COLO829 (cell line): ENCODE data around the gene LARP4B.
"Not testable (repeated sequence)": the region's sequence is repeated elsewhere in the genome, so short reads cannot be mapped to it uniquely, and the experiment has no call there.

Experiments
- DNase-seq: peaks from one replicate; pipeline ENCODE4 v3.0.0; 2012; ENCODE audit warnings: low spot score

Gene LARP4B

DNA sequence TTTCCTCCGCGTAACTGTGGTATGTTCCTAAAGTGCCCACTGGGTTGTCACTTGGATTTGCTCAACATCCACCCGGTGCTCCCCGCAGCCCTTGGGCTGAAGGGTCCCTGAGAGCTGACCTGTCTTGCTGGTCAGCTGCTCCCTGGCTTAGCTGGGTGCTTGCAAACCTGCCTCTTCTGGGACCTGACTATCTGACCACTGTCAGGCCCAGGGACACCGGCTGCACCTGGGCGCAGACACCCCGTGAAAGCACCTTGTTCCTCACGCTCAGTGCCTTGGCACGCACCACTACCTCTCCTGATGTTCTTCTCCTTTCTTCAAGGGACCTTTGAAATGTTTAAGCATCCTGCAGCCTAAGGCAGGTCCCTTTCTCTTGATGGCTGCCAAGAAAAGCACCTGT is 26.6 kb upstream of the LARP4B start:
- DNase-seq: no peak

GRCh38 chr10:955820-956217 is 24.3 kb upstream of the LARP4B start:
- DNase-seq: no peak

DNA sequence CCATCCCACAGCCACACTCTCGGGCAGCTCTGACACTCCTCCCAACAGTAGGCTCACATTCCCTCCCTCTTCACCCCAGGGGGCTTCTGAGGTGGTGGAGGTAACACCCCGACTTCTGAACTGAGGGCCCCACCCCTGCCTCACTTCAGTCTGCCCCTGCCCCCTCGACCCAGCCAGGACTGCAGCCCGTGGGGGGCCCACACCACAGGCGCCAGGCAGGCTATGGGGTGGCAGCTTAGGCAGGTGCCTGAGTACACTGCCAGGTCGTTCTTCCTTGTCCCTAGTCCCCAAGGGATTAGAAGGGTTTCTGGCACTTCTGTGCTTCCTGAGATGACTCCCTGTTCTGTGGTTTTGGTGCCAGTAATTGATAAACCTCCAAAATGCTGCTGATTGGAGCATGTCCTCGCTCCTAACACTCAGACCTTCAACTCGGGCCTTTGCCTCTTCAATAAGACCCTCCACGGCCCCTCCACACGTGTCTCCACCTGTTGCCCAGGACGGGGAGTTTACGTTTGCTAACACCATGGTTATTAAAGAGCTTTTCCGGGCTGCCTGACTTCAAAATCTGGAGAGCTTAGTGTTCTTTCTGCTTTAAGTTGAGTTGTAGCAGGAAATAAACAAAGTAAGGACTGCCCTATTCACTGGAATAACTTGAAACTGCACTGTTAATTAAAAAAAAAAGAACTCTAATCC is 23.8 kb upstream of the LARP4B start:
- DNase-seq: no peak

GRCh38 chr10:954396-954795 is 22.9 kb upstream of the LARP4B start:
- no peak for DNase-seq

DNA sequence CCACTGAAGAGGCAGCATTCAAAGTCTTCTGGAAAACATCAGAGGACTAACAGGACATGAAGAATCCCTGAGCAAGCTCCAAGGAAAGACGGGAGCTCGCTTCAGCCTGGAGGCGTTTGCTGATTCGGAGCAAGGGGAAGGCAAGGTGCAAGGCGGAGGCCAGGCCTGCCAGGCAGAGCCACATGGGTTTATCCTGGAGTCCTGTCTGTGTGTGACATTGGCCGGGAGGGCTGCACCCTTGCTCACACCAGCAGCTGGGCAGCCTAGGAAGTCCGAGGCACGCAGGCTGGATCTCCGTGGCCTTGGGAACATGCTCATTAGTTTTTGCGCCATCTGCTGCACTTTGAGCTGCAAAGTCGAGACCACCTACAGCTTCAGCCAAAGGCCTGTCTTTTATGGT is 22.3 kb upstream of the LARP4B start:
- DNase-seq: no peak

GRCh38 chr10:949446-949845 is 17.9 kb upstream of the LARP4B start:
- no peak for DNase-seq

GRCh38 chr10:948347-948746 is 16.8 kb upstream of the LARP4B start:
- DNase-seq: no peak

GRCh38 chr10:947881-948280 is 16.4 kb upstream of the LARP4B start:
- DNase-seq: no peak

DNA sequence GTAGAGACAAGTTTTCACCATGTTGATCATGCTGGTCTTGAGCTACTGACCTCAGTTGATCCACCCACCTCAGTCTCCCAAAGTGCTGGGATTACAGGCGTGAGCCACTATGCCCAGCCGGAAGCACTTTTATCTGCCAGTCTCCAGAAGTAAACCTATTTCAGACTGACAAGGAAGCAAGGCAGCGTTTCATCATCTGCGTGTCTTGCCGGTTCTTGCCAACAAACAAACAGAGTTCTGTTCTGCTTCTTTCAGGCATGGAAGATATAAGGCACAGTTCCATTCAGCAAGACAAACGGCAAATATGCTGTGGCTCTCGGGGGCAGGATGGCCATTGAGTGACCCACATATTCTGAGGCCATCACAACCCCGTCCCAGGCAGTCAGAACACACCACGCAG is 15.5 kb upstream of the LARP4B start:
- DNase-seq: peak; percentile 26

GRCh38 chr10:945778-946177 is 14.3 kb upstream of the LARP4B start:
- DNase-seq: no peak

GRCh38 chr10:944034-944831 is 12.7 kb upstream of the LARP4B start:
- no peak for DNase-seq

GRCh38 chr10:943334-944033 is 12.0 kb upstream of the LARP4B start:
- no peak for DNase-seq

GRCh38 chr10:938941-939678 is 7.6 kb upstream of the LARP4B start:
- DNase-seq: no peak

DNA sequence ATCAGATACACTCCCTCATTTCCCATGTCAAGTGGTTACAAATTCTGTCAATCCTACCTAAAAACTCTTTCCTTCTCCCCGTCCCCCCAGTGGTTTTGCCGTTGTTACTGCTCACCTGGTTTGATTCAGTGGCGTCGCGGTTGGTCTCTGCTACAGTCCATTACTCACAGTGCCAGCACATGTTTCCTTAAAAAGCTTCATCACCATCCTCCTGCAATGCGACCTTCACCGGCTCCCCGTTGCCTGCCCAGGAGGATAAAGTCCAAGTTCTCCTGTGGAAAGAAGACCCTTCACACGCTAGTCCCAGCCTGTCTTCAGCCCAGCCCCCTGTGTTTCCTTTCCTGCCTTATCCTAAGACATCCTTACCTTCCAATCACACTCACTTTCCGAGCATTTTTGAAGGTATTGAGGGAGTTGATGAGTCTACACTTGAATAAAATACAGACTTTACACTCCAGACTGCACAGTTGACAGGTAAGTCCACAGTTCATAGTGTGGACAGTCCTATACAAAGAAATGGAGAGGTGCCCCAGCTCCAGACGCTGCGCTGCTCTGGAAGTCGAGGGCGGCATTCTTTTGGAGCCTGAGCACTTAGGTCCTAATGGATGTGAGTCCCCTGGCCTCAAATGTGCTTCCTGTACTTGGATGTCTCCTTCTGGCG is 3.4 kb upstream of the LARP4B start:
- no peak for DNase-seq

GRCh38 chr10:934165-934564 is 2.7 kb upstream of the LARP4B start:
- DNase-seq: not testable (repeated sequence)

DNA sequence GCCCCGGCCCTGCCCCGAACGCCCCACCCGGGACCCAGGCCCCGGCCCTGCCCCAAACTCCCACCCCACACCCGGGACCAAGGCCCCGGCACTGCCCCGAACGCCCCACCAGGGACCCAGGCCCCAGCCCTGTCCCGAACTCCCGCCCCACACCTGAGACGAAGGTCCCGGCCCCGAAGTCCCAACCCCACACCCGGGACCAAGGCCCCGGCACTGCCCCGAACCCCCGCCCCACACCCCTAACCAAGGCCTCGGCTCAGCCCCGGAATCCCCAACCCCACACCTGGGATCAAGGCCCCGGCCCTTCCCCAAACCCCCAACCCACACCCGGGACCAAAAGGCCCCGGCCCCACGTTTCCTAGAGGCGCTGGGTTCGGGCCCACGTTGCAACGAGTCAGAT is 1.1 kb upstream of the LARP4B start:
- DNase-seq: no peak

GRCh38 chr10:930625-931325 is 730 bp downstream of the LARP4B start:
- no peak for DNase-seq

DNA sequence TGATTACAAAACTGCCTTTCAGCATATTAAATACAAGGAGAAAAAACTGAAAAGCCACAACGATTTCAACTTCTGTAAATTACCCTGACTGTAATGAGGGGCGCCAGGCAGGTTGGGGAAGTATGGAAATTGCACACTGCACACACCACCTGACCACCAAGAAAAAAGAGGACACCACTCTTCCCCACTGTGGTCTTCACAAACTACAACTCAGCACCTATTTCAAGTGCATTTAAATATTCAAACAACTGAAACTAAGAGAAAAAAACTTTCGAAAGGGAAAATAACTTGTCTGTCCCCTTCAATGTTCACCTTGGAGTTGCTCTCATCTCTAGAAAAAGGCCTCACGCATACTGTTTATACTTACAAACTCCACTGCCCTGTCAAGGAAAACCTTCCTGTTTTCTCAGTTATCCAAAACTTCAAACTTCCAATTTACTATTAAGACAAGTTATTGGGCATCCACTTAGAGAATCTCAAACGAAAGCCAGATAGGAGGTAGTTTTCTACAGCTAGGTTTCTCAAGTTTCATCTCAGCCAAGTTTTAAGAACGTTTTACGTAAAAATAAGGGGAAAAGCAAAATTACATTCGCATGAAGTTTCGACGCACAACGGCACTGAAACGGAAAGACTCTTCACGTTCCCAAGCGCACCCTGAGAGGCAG is 1.4 kb downstream of the LARP4B start:
- DNase-seq: no peak

DNA sequence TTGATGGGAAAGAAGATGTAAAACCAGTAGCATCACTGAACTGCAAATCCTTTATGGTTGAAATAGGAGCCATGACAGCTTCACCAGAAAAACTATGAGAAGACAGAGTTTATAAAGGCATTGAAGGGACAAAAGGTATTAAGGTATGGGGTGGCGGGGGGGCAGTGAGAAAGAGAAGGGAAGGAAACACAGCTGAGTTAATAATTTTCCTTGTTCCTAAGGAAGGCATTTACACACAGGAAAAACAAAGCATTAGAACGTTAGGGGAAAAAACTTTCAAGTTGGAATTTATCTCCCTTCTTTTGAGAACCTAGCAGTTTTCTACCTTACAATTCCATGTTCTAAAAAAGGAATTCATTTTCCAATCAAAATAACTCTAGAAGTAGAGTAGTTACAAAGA is 4.4 kb downstream of the LARP4B start:
- no peak for DNase-seq

- no peak for DNase-seq
Measured at GRCh38 chr10:926075-926698, 5.3 kb downstream of the LARP4B start.
